Activated T-helper 1 cell treated with anti-CD3 and anti-CD28 coated beads, Interleukin-12 subunit alpha, Interleukin-12 subunit beta, Interleukin-2, Interleukin-4 antibody, amounts not matched to agents 30 ng/mL and 10 ng/mL and 1 ng/mL, durations not matched to agents 14 hours and 24 hours and 36 hours (primary cell): ENCODE measurements around the gene SSH2. TPM values are rescaled to one million over a fixed set of nuclear protein-coding genes. Genes with fewer than 3 reads are reported as not detected.
"Not testable (repeated sequence)": the region's sequence is repeated elsewhere in the genome, so short reads cannot be mapped to it uniquely, and the experiment has no call there.

Source experiments
- DNase-seq: peaks from one replicate; pipeline ENCODE4 v3.0.0; 2021; ENCODE audit warnings: low spot score
- H3K27ac Mint-ChIP-seq: one replicate; pipeline ENCODE4 v1.8.0; 2021; ENCODE audit warnings: mild to moderate bottlenecking, mixed read lengths
- H3K27me3 Mint-ChIP-seq: one replicate; pipeline ENCODE4 v1.8.0; 2022; ENCODE audit warnings: mild to moderate bottlenecking, moderate library complexity, mixed read lengths; ENCODE audit not compliant: insufficient read depth
- H3K36me3 Mint-ChIP-seq: one replicate; pipeline ENCODE4 v1.8.0; 2021; ENCODE audit warnings: low read depth, mixed read lengths
- H3K4me1 Mint-ChIP-seq: one replicate; pipeline ENCODE4 v1.8.0; 2021; ENCODE audit warnings: low read depth, mixed read lengths
- H3K4me3 Mint-ChIP-seq: one replicate; pipeline ENCODE4 v1.8.0; 2021; ENCODE audit warnings: mild to moderate bottlenecking, moderate library complexity, mixed read lengths
- H3K9me3 Mint-ChIP-seq: one replicate; pipeline ENCODE4 v1.8.0; 2021; ENCODE audit warnings: mixed read lengths
- intact Hi-C: fragments of 100-400 bp; cut with micrococcal nuclease; formaldehyde crosslinking; loops from one replicate; pipeline ENCODE4 v1.15.1; 2024
- total RNA-seq: library from RNA; stranded (reverse); gene quantifications from 2 replicates; pipeline ENCODE4 v1.2.3, GENCODE V29; 2022

Gene SSH2
- total RNA-seq, 1 donor from 2014 or later = 43.6 TPM

DNA sequence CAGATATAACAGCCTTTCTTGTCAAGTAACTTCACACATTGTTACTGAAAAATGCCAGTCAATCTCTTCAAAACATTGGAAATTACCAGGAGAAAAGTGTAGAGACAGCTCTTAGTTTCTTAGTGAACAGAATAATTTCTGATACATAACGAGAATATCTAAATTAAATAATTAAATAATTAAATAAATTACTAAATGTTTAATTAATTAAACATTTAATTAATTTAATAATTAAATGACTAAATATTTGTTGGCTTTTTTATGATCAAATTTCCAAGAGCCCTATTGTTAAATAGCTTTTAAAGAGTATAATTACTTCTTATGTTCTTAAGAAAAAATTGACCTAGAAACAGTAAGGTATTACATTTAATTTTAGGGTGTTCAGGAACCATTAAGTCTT, 129.6 kb downstream of the SSH2 start:
- Mint-ChIP-seq H3K27ac (no peak overlapping the region), H3K9me3 (no peaks in the 10 kb centered on the region), H3K27me3 (no peaks in the 10 kb centered on the region), H3K4me3 (no peak overlapping the region), H3K36me3 (no peaks in the 10 kb centered on the region), H3K4me1 (no peaks in the 10 kb centered on the region)
- DNase-seq = no peak
- intact Hi-C loops = no loop called here

DNA sequence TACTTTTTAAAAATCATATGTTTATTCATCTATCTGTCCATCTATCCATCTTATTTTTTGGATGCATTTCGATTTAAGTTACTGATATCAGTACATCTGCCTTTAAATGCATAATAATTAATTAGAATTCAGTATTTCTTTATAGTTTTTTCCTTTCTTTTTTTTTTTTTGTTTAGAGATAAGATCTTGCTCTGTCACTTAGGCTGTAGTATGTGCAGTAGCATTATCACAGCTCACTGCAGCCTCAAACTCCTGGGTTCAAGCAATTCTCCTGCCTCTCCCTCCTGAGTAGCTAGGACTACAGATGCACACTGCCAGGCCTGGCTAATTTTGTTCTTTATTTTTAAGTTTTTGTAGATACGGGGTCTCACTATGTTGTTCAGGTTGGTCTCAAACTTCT, 133.4 kb downstream of the SSH2 start:
- intact Hi-C loops = no loop called here
- no peaks in the 10 kb centered on the region for H3K27me3 Mint-ChIP-seq
- no peak for DNase-seq
- no peaks in the 10 kb centered on the region for H3K4me1 Mint-ChIP-seq
- H3K4me3 Mint-ChIP-seq = no peak overlapping the region
- H3K27ac Mint-ChIP-seq = no peak overlapping the region
- H3K36me3 Mint-ChIP-seq = no peaks in the 10 kb centered on the region
- no peaks in the 10 kb centered on the region for H3K9me3 Mint-ChIP-seq

DNA sequence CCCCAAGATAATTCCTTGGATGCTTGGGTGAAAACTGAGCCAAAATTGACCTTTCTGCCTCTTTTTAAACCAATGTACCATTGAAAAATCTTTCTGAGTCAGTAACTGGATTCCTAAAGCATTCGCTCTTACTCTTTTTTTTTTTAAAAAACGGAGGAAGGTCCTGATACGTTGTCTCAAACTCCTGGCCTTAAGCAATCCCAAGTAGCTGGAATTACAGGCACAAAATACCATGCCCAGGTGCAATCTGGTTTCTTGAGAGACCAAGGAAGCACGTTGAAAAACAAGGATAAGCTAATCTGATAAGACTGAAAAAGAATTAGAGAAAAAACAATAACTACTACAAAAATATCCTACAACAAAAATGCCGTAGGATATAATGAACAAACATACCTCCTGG, 136.5 kb downstream of the SSH2 start:
- DNase-seq = no peak
- H3K36me3 Mint-ChIP-seq = peaks cover 2% of the 10 kb centered on the region
- no peak overlapping the region for H3K27ac Mint-ChIP-seq
- no peaks in the 10 kb centered on the region for H3K27me3 Mint-ChIP-seq
- no peaks in the 10 kb centered on the region for H3K4me1 Mint-ChIP-seq
- no peak overlapping the region for H3K4me3 Mint-ChIP-seq
- H3K9me3 Mint-ChIP-seq = no peaks in the 10 kb centered on the region
- intact Hi-C loops = no loop called here

DNA sequence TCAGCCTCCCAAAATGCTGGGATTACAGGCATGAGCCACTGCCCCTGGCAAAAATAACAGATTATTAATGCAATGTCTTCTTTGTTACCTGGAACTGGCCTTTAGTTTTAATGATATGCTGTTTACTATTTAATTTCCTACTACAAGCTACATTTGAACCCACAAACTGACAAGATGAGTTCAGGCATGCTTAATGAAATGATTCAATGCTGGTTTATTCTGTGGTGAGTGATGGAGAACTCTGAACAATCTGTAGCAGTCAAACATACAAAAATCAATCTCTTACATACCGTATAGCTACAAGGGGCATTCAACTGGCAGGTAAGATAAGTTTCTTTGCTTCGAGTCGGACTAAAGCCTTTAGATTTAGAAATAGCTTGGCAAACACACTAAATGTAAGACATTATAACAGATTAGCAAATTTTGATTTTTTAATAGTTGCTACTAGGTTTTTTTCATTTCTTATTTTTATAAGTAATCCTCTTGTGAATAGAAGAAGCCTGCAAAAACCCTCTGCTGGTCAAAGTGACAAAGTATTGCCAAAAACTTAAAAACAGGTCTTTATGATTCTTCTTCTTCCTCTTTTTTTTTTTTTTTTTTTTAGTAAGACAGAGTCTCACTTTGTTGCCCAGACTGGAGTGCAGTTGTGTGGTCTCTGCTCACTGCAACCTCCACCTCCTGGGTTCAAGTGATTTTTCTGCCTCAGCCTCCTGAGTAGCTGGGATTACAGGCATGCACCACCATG, 138.5 kb downstream of the SSH2 start:
- H3K27ac Mint-ChIP-seq = no peak overlapping the region
- H3K27me3 Mint-ChIP-seq = no peaks in the 10 kb centered on the region
- DNase-seq = no peak
- intact Hi-C loops = no loop called here
- no peak overlapping the region for H3K4me3 Mint-ChIP-seq
- H3K9me3 Mint-ChIP-seq = no peaks in the 10 kb centered on the region
- peaks cover 2% of the 10 kb centered on the region for H3K36me3 Mint-ChIP-seq
- no peaks in the 10 kb centered on the region for H3K4me1 Mint-ChIP-seq

DNA sequence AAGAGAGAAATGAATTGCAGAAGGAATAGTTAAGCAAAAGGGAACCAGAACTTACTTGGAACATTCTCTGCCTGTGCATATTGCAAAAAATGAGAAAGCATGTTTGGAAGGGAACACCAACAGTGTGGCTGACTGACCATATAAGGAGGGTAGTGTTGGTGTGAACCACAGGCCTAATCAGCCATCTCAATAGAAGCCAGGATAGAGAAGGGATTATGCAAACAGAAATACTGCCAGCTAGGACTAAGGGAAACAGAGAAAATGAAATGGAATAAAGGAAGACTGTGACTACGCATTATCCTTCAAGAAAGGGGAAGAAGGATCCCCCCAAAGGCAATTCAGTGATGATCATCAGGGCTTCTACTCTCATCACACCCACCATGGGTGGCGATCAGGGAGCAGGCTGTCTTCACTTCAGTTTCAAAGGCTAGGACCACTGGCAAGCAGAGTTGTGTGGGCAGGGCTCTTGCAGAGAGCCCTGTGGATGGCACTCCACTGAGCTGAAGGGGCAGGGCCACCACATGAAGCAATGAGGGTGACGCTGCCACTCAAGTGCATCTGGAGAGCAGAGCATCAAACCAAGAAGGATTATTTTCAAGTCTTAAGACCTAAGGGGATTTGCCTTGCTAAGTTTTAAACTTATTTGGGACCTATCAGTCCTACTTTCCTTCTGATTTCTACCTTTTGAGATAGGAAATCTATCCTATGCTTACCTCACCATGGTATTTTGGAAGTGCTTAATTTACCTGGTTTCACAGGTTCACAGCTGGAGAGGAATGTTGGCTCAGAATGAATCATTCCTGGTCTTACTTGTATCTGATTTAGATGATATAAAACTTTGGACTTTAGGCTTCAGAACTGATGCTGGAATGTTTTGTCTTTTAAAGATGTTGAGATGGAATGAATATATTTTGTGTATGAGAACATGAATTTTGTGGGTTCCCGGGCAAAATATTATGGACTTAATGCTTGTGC, 140.5 kb downstream of the SSH2 start:
- no peak for DNase-seq
- no peaks in the 10 kb centered on the region for H3K4me1 Mint-ChIP-seq
- H3K27ac Mint-ChIP-seq = no peak overlapping the region
- intact Hi-C loops = no loop called here
- no peak overlapping the region for H3K4me3 Mint-ChIP-seq
- no peaks in the 10 kb centered on the region for H3K9me3 Mint-ChIP-seq
- H3K36me3 Mint-ChIP-seq = peaks cover 4% of the 10 kb centered on the region
- no peaks in the 10 kb centered on the region for H3K27me3 Mint-ChIP-seq

DNA sequence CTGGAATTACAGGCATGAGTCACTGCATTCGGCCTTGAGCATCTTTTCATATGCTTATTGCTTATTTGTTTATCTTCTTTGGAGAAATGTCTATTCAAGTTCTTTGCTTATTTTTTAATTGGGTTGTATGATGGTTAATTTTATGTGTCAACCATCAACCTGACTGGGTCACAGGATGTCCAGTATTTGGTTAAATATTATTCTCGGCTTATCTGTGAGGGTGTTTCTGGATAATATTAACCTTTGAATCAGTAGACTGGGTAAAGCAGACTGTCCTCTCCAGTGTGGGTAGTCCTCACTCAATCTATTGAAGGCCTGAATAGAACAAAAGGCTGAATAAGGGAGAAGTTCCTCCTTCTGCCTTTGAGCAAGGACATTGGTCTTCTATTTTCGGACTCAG, 142.0 kb downstream of the SSH2 start:
- no peak for DNase-seq
- Mint-ChIP-seq H3K36me3 (peaks cover 4% of the 10 kb centered on the region), H3K27me3 (no peaks in the 10 kb centered on the region), H3K27ac (no peak overlapping the region), H3K9me3 (no peaks in the 10 kb centered on the region), H3K4me1 (no peaks in the 10 kb centered on the region), H3K4me3 (no peak overlapping the region)
- intact Hi-C loops = no loop called here

DNA sequence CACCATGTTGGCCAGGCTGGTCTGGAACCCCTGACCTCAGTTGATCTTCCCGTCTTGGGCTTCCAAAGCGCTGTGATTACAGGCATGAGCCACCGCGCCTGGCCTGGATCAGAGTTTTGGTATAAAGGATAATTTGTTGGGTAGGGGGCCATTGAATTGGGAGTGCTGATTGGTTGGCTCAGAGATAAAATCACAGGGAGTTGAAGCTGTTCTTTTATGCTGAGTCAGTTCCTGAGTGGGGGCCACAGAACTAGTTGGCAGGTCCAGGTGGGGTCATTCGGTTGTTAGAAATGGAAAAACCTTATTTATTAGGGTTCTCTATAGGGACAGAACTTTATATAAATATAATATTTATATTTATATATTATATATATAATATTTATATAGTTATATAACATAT, 147.1 kb downstream of the SSH2 start:
- no peak for DNase-seq
- Mint-ChIP-seq H3K27ac (no peak overlapping the region), H3K9me3 (no peaks in the 10 kb centered on the region), H3K27me3 (no peaks in the 10 kb centered on the region), H3K4me1 (peaks cover 12% of the 10 kb centered on the region), H3K36me3 (peaks cover 4% of the 10 kb centered on the region), H3K4me3 (no peak overlapping the region)
- intact Hi-C loops = no loop called here

DNA sequence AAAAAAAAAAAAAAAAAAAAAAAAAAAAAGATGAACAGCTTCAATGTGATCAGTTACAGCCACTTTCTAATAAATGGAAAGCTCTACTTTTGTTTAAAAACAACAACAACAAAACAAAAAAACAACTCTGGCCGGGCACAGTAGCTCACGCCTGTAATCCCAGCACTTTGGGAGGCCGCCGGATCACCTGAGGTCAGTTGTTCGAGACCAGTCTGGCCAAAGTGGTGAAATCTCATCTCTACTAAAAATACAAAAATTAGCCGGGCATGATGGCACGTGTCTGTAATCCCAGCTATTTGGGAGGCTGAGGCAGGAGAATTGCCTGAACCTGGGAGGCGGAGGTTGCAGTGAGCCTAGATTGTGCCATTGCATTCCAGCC, 150.2 kb downstream of the SSH2 start:
- H3K36me3 Mint-ChIP-seq, H3K27me3 Mint-ChIP-seq, DNase-seq, H3K27ac Mint-ChIP-seq, H3K9me3 Mint-ChIP-seq, H3K4me3 Mint-ChIP-seq: not testable (repeated sequence)
- H3K4me1 Mint-ChIP-seq = peaks cover 16% of the 10 kb centered on the region
- intact Hi-C loops = loop anchor here (1.0 to 5.0 kb wide), 6 partner anchors 18 to 212 kb away; partner anchors contain the start of genes ABHD15, CORO6 and TP53I13

DNA sequence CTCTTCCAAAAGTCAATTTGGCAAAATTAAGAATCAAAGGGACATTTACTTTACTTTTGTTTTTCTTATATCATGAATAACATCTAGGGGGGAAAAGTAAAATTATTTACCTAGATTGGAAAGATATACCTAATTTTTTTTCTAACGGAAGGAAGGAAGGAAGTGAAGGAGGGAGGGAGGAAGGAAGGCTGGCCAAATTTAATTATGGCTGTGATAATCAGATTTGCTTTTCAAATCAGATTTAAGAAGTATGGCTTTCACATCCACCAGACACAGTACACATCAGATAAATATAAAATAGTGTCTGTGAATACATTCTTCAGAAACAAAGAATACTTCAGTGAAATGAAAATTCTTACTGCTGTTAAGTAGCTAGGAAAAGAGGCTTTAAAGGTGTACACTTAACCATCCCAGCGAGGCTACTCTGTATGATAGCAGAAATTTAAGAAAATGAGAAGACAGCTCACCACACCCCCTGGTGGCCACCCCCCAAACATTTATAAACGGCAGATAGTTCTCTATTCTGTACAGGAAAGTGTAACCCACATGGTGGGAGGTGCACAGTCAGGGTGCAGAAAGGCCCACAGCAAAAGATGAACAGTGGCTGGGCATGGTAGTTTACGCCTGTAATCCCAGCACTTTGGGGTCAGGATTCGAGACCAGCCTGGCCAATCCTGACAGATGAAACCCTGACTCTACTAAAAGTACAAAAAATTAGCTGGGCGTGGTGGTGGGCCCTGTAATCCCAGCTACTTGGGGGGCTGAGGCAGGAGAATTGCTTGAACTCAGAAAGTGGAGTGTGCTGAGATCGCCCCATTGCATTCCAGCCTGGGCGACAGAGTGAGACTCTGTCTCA, 150.8 kb downstream of the SSH2 start:
- no peaks in the 10 kb centered on the region for H3K27me3 Mint-ChIP-seq
- peaks cover 6% of the 10 kb centered on the region for H3K36me3 Mint-ChIP-seq
- peak; percentile 59 for DNase-seq
- H3K4me1 Mint-ChIP-seq = peaks cover 16% of the 10 kb centered on the region
- H3K4me3 Mint-ChIP-seq = no peak overlapping the region
- H3K27ac Mint-ChIP-seq = peak overlapping the region; percentile 29
- H3K9me3 Mint-ChIP-seq = no peaks in the 10 kb centered on the region
- intact Hi-C loops = loop anchor here (1.0 to 5.0 kb wide), 6 partner anchors 18 to 212 kb away; partner anchors contain the start of genes ABHD15, CORO6 and TP53I13

DNA sequence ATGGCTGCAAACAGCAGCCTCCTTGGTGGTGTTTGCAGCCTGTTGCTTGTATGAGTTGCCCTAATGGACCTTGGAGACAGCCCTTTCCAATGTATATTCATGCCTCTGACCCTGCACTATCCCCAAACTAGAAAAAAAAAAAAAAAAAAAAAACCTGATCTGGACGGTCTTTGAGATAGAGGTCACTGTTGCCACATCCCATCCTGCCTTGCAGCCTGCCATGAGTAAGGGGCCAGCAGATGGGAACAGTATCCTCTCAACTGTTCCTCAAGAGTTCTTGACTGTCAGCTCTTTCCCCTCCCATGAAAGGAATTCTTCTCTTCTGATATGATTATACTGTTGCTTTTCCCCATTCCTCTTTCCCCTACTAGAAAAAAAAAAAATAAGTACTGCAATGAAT, 152.4 kb downstream of the SSH2 start:
- intact Hi-C loops = loop anchor here (5.0 kb wide), 1 partner anchor 210 kb away; the partner anchor contains the start of genes ABHD15 and TP53I13
- H3K4me3 Mint-ChIP-seq = no peak overlapping the region

DNA sequence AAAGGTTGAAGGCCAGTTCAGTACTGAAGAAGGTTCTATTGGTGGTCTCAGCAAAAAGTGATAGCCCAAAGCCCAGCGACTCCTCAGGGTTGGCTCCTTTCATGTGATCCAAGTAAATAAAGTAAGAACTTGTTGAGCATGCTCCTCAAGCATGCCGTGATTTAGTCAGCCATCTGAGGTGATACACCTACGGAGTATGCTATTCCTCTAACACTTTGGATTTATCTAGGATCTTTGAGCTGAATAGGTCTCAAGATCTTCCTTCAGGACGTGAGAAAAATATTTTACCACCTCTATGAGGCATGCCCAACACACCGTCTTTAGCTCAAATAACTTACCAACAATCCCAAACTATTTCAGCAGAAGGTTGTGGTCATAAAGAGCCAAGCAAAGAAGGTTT, 154.0 kb downstream of the SSH2 start:
- intact Hi-C loops = loop anchor here (5.0 kb wide), 1 partner anchor 209 kb away; the partner anchor contains the start of genes ABHD15 and TP53I13

More for the DNA sequence above, 152.4 kb downstream of the SSH2 start:
- no peak overlapping the region for H3K27ac Mint-ChIP-seq
- no peaks in the 10 kb centered on the region for H3K27me3 Mint-ChIP-seq
- no peak for DNase-seq
- H3K4me1 Mint-ChIP-seq = peaks cover 16% of the 10 kb centered on the region
- H3K36me3 Mint-ChIP-seq = peaks cover 6% of the 10 kb centered on the region
- H3K9me3 Mint-ChIP-seq = no peaks in the 10 kb centered on the region

DNA sequence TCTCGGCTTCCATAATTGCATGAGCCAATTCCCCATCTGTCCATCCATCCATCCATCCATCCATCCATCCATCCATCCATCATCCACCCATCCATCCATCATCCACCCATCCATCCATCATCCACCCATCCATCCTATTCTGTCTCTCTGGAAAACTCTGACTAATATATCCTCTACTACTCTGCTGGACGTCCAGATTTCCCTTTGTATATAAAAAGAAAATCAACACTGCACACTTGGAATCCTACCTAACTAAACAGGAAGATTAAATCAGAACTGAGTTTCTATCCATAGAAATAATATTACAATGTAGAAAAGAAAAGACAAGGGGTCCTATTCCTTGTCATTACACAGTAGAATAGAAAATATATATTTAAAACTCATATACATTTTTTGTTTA, 157.0 kb downstream of the SSH2 start:
- H3K4me3 Mint-ChIP-seq = no peak overlapping the region
- intact Hi-C loops = no loop called here
- no peaks in the 10 kb centered on the region for H3K27me3 Mint-ChIP-seq
- H3K36me3 Mint-ChIP-seq = peaks cover 4% of the 10 kb centered on the region
- no peaks in the 10 kb centered on the region for H3K9me3 Mint-ChIP-seq
- no peak overlapping the region for H3K27ac Mint-ChIP-seq
- no peak for DNase-seq
- peaks cover 9% of the 10 kb centered on the region for H3K4me1 Mint-ChIP-seq

More for the DNA sequence above, 154.0 kb downstream of the SSH2 start:
- Mint-ChIP-seq H3K27me3 (no peaks in the 10 kb centered on the region), H3K9me3 (no peaks in the 10 kb centered on the region), H3K4me3 (no peak overlapping the region), H3K36me3 (peaks cover 6% of the 10 kb centered on the region), H3K4me1 (peaks cover 20% of the 10 kb centered on the region), H3K27ac (no peak overlapping the region)
- DNase-seq = no peak
